Activated T-helper 17 cell treated with anti-CD3 and anti-CD28 coated beads, Interleukin-2, amount 50 U/mL, for 72 hours (primary cell): ENCODE results near the gene PISD. TPM values are rescaled to one million over a fixed set of nuclear protein-coding genes. Genes with fewer than 3 reads are reported as not detected.

Experiments used
- ATAC-seq: fragments of 150-1000 bp; cut with Tn5 transposase; replicated peaks from 2 replicates; pipeline ENCODE4 v1.10.0; 2021; ENCODE audit warnings: mild to moderate bottlenecking, moderate library complexity
- H3K27ac Mint-ChIP-seq: one replicate; pipeline ENCODE4 v1.8.0; 2022; ENCODE audit warnings: mixed read lengths
- H3K27me3 Mint-ChIP-seq: one replicate; pipeline ENCODE4 v1.8.0; 2022; ENCODE audit warnings: mixed read lengths
- H3K36me3 Mint-ChIP-seq: one replicate; pipeline ENCODE4 v1.8.0; 2022; ENCODE audit warnings: low read depth, mild to moderate bottlenecking, mixed read lengths
- H3K4me1 Mint-ChIP-seq: one replicate; pipeline ENCODE4 v1.8.0; 2022; ENCODE audit warnings: mixed read lengths
- H3K4me3 Mint-ChIP-seq: one replicate; pipeline ENCODE4 v1.8.0; 2022; ENCODE audit warnings: mild to moderate bottlenecking, mixed read lengths
- H3K9me3 Mint-ChIP-seq: one replicate; pipeline ENCODE4 v1.8.0; 2022; ENCODE audit warnings: mixed read lengths
- total RNA-seq, 2 donors: library from RNA; stranded (reverse); gene quantifications; one replicate each; pipeline ENCODE4 v1.2.3, GENCODE V29; 2022

The PISD gene
- total RNA-seq, 2 donors from 2014 or later = 41.1 to 44.1 TPM

- Mint-ChIP-seq H3K36me3 (peaks cover 42% of the 10 kb centered on the region), H3K27ac (peak overlapping the region; percentile 76), H3K9me3 (no peaks in the 10 kb centered on the region), H3K4me1 (peaks cover 25% of the 10 kb centered on the region), H3K27me3 (no peaks in the 10 kb centered on the region), H3K4me3 (no peak overlapping the region)
- ATAC-seq = no peak
Measured at GRCh38 chr22:31625257-31625640, 36.8 kb downstream of the PISD start.

DNA sequence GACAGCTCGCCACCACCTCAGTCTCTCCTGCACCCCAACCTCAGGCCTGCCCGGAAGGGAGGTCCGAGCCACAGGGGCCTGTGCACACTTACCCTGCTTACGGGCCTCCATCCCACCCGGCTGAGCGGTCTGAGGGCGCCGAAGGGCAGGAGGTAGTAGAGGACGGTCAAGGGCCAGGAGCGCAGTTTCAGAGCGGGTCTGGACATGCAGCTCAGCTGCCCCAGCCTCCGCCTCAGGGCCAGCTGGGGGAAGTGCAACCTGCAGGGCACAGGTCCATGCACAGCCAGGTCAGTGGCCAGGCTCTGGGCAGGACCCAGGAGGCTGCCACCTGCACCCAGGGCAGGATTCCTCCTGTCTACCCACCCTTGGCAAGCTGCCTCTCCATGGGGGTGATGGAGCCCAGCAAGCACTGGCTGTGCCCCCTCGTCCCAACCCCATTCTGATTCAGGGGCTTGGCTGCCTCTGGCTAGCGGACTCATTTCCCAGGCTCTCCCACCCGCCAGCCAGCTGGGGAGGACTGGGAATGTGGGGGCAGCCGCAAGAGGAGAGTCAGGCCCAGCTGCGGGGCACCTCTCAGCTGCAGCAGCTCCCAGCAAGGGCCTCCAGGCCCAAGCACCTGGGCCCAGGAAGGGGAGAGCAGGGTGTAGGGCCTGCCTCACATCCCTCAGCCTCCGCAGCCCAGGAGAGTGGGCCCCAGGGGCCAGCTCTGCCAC lies 38.3 kb downstream of the PISD start:
- no peaks in the 10 kb centered on the region for H3K27me3 Mint-ChIP-seq
- H3K4me1 Mint-ChIP-seq = peaks cover 17% of the 10 kb centered on the region
- peak overlapping the region; percentile 76 for H3K27ac Mint-ChIP-seq
- H3K9me3 Mint-ChIP-seq = no peaks in the 10 kb centered on the region
- H3K36me3 Mint-ChIP-seq = peaks cover 57% of the 10 kb centered on the region
- no peak for ATAC-seq
- H3K4me3 Mint-ChIP-seq = no peak overlapping the region

- Mint-ChIP-seq H3K27ac (peak overlapping the region; percentile 68), H3K9me3 (no peaks in the 10 kb centered on the region), H3K27me3 (no peaks in the 10 kb centered on the region), H3K4me3 (no peak overlapping the region), H3K36me3 (peaks cover 62% of the 10 kb centered on the region), H3K4me1 (peaks cover 9% of the 10 kb centered on the region)
- ATAC-seq = no peak
Measured at GRCh38 chr22:31622980-31623379, 39.0 kb downstream of the PISD start.

DNA sequence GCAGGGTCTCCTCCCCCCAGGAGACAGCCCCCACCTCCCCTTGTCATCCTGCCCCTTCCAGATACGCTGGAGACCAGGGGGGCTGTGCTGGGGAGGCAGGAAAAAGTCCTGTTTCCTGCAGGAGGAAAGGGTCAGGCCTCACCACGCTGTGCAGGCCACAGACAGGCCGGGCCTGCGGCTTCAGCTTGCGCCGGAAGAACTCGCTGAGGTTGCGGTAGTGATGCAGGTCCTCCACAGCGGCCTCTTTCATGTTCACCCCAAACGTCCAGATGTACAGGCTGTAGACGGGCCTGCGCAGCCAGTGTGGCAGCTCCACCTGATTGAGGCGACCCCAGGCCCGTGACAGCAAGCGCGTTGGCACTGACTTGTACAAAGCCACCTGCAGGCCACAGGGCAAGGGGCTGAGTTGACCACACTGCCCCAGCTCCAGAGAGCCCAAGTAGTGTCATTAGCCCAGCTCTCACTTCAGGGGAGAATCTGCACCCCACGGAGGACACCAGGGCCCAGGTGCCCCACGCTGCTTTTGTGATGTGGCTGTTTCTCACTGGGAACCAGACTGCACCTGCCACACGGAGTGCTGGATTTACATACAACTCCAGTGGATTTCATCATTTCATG lies 40.4 kb downstream of the PISD start:
- Mint-ChIP-seq H3K36me3 (peaks cover 76% of the 10 kb centered on the region), H3K27ac (peak overlapping the region; percentile 68), H3K4me3 (no peak overlapping the region), H3K27me3 (no peaks in the 10 kb centered on the region), H3K4me1 (peaks cover 7% of the 10 kb centered on the region), H3K9me3 (no peaks in the 10 kb centered on the region)
- ATAC-seq = no peak

DNA sequence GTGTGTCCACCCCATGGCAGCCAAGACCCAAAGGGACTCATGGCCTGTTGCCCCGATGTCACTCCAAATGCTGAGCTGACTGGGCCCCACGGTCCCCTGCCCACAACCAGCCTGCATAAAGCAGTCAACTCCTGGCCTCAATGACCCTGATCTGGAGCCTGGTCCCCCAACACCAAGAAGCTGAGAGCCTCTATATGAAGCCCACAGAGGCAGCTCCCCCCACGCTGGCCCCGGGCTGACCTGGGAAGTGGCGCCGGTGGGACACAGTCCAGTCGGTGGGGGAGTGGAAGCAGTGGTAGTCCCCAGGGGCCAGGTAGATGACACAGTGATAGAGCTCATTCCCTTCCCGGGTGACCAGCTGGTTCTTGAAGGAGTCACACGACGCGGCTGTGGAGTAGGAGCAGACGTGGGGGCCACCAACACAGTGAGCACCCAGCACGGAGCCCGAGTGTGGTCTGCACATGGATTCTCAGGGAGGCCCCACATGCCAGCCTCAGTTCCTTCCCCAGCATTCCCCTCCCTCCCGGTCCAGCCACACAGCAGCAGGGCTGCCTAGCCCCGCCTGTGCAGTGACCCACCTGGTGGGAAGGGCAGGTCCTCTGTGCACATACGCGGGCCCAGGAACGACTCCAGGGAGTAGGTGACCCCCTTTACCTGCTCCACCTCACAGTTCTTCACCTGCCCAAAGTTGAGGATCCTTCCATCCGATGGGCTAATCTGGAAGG lies 41.1 kb downstream of the PISD start:
- Mint-ChIP-seq H3K4me1 (peaks cover 14% of the 10 kb centered on the region), H3K36me3 (peaks cover 81% of the 10 kb centered on the region), H3K27me3 (no peaks in the 10 kb centered on the region), H3K9me3 (no peaks in the 10 kb centered on the region), H3K4me3 (no peak overlapping the region), H3K27ac (no peak overlapping the region)
- ATAC-seq = no peak

- Mint-ChIP-seq H3K27ac (peak overlapping the region; percentile 83), H3K4me3 (no peak overlapping the region), H3K4me1 (peaks cover 21% of the 10 kb centered on the region), H3K9me3 (no peaks in the 10 kb centered on the region), H3K27me3 (no peaks in the 10 kb centered on the region), H3K36me3 (peaks cover 81% of the 10 kb centered on the region)
- no peak for ATAC-seq
Measured at GRCh38 chr22:31619611-31620300, 42.3 kb downstream of the PISD start.

DNA sequence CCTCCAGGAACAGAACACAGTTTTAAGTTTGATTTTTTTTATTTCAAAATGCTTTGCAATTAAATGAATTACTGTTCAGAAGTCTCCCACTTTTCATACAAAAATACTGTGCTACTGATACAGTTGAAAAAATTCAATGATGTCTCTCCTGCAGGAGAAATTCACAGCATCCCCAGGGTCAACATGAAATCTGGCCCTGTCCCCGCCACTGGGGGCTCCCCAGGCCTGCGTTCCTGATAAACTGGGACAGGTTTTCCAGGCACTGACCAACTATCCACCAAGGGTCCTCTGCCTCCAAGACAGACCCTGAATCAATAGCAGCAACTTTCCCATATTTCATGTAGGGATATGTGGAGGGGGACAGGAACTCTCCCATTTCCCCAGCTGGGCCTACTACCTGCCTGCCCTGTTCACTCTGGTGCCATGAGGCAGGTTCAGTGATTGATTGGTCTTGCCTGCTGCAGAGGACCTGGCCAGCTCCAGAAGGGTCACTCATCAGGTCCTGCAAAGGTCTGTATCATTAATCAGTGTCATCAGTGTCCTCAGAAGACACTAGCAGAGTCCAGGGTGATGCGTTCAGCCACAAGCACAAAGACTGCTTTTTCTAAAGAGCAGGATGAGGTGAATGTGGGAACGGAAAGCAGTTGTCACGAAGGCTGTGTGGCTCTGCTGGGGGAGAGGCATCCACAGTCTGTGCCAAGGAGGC lies 43.4 kb downstream of the PISD start:
- no peaks in the 10 kb centered on the region for H3K27me3 Mint-ChIP-seq
- H3K4me3 Mint-ChIP-seq = no peak overlapping the region
- no peak for ATAC-seq
- H3K36me3 Mint-ChIP-seq = peaks cover 86% of the 10 kb centered on the region
- peaks cover 24% of the 10 kb centered on the region for H3K4me1 Mint-ChIP-seq
- H3K27ac Mint-ChIP-seq = peak overlapping the region; percentile 83
- no peaks in the 10 kb centered on the region for H3K9me3 Mint-ChIP-seq

DNA sequence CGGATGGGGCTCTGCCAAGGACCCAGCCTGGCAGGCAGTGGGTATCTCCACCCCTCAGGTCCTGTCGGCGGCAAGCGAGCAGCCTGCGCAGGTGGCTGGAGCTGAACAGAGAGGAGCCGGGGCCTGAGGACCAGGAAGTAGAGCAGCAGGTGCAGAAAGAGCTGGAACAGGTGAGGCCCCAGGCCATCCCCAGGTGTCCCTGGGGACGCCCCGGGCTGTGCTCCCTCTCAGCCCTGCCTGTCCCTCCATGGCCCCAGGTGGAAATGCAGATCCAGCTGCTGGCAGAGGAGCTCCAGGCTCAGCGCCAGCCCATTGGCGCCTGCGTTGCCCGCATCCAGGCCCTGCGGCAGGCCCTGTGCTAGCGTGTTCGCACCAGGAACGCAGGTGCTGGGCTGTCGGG lies 44.0 kb downstream of the PISD start:
- Mint-ChIP-seq H3K9me3 (no peaks in the 10 kb centered on the region), H3K27me3 (no peaks in the 10 kb centered on the region), H3K4me3 (no peak overlapping the region), H3K4me1 (peaks cover 24% of the 10 kb centered on the region), H3K27ac (peak overlapping the region; percentile 63), H3K36me3 (peaks cover 83% of the 10 kb centered on the region)
- no peak for ATAC-seq

- H3K4me3 Mint-ChIP-seq = peak overlapping the region; percentile 28
- peak; percentile 92 for ATAC-seq
- H3K27me3 Mint-ChIP-seq = no peaks in the 10 kb centered on the region
- H3K36me3 Mint-ChIP-seq = peaks cover 78% of the 10 kb centered on the region
- H3K27ac Mint-ChIP-seq = peak overlapping the region; percentile 86
- H3K9me3 Mint-ChIP-seq = no peaks in the 10 kb centered on the region
- H3K4me1 Mint-ChIP-seq = peaks cover 24% of the 10 kb centered on the region
Measured at GRCh38 chr22:31616315-31616980, 45.6 kb downstream of the PISD start.

DNA sequence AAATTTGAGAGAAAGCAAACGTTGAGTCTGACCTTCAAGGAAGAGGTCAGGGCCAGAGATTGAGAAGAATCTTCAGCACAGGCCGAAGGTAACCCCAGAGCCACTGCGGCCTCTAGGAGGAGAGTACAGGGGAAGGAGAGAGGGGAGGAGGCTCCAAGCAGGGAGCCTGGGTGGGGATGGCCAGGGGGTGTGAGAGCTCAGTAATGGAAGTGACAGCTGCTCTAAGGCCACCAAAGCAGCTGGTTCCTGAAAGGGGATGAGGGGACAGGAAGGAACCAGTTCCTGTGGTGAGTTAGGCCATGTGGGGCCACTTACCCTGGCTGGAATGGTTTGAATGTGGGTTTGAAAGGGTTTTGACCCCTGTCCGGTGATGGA lies 46.1 kb downstream of the PISD start:
- H3K36me3 Mint-ChIP-seq = peaks cover 80% of the 10 kb centered on the region
- H3K4me1 Mint-ChIP-seq = peaks cover 24% of the 10 kb centered on the region
- H3K9me3 Mint-ChIP-seq = no peaks in the 10 kb centered on the region
- peak overlapping the region; percentile 28 for H3K4me3 Mint-ChIP-seq
- ATAC-seq = peak; percentile 21
- peak overlapping the region; percentile 86 for H3K27ac Mint-ChIP-seq
- no peaks in the 10 kb centered on the region for H3K27me3 Mint-ChIP-seq

DNA sequence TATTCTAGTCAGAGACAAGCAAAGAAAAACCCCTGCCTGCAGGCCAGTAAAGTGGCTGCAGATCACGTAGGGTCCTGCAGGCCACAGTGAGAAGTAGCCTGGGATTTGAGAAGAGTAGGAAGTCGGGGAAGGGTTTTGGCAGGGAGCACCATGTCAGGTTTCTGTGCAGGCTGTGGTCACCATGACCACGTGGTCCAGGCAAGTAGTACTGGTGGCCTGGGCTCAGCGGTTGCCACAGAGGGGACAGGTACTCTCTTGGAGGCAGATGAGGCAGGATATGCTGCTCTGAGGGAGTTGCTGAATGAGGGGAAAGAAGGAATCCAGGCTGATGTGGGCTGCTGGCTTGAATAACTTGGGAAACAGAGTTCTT lies 46.5 kb downstream of the PISD start:
- H3K27ac Mint-ChIP-seq = peak overlapping the region; percentile 86
- peaks cover 80% of the 10 kb centered on the region for H3K36me3 Mint-ChIP-seq
- H3K4me1 Mint-ChIP-seq = peaks cover 24% of the 10 kb centered on the region
- no peaks in the 10 kb centered on the region for H3K27me3 Mint-ChIP-seq
- no peak for ATAC-seq
- no peaks in the 10 kb centered on the region for H3K9me3 Mint-ChIP-seq
- peak overlapping the region; percentile 28 for H3K4me3 Mint-ChIP-seq

GRCh38 chr22:31614781-31615490 lies 47.1 kb downstream of the PISD start:
- Mint-ChIP-seq H3K36me3 (peaks cover 80% of the 10 kb centered on the region), H3K27me3 (no peaks in the 10 kb centered on the region), H3K4me3 (peak overlapping the region; percentile 28), H3K4me1 (peaks cover 24% of the 10 kb centered on the region), H3K9me3 (no peaks in the 10 kb centered on the region), H3K27ac (peak overlapping the region; percentile 86)
- ATAC-seq = no peak

DNA sequence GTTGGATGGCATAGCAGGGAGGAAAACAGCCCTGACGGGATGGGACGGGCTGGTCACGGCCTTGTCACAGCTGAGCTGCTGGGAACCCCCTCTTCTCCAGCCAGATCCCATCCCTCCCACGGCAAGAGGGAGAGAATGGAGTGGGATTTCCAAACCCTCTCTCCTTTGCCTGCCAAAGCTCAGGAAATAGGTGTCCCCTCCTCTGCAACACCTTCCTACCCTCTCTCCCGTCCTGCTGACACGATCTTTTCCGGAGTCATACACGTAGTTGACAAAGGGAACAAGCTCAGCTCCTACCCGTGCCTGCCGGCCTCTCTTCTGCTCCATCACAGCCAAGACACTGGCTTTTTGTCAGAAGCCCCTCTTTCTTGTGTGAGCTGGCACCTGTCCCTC lies 48.1 kb downstream of the PISD start:
- ATAC-seq = no peak
- peak overlapping the region; percentile 86 for H3K27ac Mint-ChIP-seq
- no peaks in the 10 kb centered on the region for H3K9me3 Mint-ChIP-seq
- peaks cover 24% of the 10 kb centered on the region for H3K4me1 Mint-ChIP-seq
- peaks cover 80% of the 10 kb centered on the region for H3K36me3 Mint-ChIP-seq
- no peaks in the 10 kb centered on the region for H3K27me3 Mint-ChIP-seq
- H3K4me3 Mint-ChIP-seq = no peak overlapping the region
